DND-41 (cell line): ENCODE data around the gene AKT3.

Source experiments
- EZH2 ChIP-seq: IDR thresholded peaks from 3 replicates; pipeline ENCODE4 v1.6.1; 2012; ENCODE audit warnings: borderline replicate concordance, low read depth, mild to moderate bottlenecking, moderate library complexity, low read length, inconsistent platforms; ENCODE audit not compliant: severe bottlenecking
- TF ChIP-seq, protein P1 (sequence below): IDR thresholded peaks from 2 replicates; pipeline ENCODE4 v1.5.1; 2012; ENCODE audit warnings: borderline replicate concordance, low read length, moderate library complexity, mild to moderate bottlenecking; ENCODE audit not compliant: poor library complexity, severe bottlenecking; ENCODE audit errors: extremely low read depth

DNA sequence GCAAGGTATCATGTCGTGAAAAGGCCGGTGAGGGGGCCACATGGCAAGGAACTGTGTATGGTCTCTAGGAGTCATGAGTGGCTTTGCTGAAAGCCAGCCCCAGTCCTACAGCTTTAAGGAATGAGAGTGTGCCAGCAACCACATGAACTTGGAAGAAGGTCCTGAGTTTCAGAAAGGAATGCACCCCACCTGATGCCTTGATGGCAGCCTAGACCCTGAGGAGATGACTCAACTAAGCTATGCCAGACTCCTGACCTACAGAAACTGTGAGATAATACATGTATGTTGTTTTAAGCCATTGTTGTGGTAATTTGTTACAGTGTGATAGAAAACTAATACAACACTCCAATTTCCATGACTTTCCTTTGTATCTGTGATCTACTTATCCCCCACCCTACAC is 33.5 kb upstream of the AKT3 start:
- TF ChIP-seq, protein P1, sequence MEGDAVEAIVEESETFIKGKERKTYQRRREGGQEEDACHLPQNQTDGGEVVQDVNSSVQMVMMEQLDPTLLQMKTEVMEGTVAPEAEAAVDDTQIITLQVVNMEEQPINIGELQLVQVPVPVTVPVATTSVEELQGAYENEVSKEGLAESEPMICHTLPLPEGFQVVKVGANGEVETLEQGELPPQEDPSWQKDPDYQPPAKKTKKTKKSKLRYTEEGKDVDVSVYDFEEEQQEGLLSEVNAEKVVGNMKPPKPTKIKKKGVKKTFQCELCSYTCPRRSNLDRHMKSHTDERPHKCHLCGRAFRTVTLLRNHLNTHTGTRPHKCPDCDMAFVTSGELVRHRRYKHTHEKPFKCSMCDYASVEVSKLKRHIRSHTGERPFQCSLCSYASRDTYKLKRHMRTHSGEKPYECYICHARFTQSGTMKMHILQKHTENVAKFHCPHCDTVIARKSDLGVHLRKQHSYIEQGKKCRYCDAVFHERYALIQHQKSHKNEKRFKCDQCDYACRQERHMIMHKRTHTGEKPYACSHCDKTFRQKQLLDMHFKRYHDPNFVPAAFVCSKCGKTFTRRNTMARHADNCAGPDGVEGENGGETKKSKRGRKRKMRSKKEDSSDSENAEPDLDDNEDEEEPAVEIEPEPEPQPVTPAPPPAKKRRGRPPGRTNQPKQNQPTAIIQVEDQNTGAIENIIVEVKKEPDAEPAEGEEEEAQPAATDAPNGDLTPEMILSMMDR = no peak
- no peak for TF ChIP-seq EZH2
